GM21825 (cell line): ENCODE data around the gene METTL2A.
"Not testable (repeated sequence)": the region's sequence is repeated elsewhere in the genome, so short reads cannot be mapped to it uniquely, and the experiment has no call there.

Source experiments
- ATAC-seq: cut with Tn5 transposase; IDR thresholded peaks from one replicate; pipeline ENCODE4 v1.9.1; 2021; ENCODE audit warnings: mild to moderate bottlenecking, moderate library complexity; ENCODE audit not compliant: unreplicated experiment

METTL2A gene

GRCh38 chr17:62471380-62471880 is 47.7 kb downstream of the METTL2A start:
- not testable (repeated sequence) for ATAC-seq

DNA sequence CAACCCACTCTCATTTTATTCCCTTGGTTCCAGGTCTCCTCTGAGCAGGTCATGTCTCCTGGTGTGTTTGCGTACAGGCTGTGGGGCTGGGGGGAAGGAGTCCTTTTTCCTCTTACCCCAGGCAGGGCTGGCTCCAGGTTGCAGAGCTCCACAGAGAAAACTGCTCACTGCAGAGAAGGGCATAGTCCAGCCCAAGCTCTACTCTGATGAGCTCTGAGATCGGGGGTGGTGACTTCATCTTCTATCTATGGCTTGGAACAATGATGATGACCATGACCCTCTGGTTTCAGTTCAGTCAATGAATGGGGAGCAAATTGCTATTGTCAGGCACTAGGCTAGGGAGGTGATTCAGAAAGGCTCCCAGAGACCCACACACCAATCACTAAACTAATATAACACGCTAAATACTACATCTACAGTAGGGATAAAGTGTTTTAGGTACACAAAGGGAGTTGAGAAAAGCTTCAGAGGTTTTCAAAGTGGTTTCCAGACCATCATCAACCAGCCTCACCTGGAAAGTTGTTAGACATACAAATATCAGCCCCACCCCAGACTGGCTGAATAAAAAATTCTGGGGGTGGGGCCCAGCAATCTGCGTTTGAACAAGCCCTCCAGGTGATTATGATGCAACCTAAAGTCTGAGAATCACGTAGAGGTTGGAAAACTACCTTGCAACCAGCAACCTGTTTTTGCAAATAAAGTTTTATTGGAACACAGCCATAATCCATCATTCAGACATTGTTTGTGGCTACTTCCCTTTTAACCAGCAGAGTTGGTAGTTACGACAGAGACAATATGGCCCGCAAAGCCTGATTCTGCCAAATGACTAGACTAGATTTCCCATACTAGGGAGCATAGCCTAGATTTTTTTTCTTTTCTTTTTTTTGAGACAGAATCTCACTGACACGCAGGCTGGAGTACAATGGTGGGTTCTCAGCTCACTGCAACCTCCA is 49.6 kb downstream of the METTL2A start:
- not testable (repeated sequence) for ATAC-seq

GRCh38 chr17:62477111-62477510 is 53.4 kb downstream of the METTL2A start:
- not testable (repeated sequence) for ATAC-seq

DNA sequence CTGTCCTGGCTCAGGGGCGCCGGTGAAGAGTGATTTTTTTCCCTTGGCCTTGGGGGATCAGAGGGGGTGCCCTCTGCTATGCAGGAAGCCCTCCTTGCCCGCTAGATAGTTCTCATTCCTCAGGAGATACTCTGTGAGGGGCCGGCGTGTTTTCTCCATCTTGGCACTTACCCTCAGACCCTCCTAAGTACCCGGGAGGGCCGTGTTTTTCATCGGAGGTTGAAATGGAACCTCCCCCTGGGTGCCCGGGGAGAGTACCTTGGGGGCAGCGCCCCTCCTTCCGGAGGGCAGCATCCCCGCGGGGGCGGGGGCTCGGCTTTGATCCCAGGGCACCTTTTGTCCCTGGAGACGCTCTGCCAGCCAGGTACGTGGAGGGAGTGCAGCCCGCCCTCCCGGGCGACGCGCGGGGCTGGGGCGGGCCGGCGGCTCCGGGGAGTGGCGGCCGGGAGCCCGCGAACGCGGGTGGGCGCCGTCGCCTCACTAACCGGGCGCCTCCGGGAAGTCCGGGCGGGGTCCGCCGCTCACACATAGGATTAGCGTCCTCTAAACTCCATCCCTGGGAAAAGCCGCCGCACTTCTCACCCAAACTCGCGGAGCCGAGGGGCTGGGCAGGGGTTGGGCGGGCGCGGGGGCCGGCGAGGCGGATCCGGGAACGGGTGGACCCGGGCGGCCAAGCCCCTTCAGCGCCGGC is 54.2 kb downstream of the METTL2A start:
- ATAC-seq = peak; percentile 23

DNA sequence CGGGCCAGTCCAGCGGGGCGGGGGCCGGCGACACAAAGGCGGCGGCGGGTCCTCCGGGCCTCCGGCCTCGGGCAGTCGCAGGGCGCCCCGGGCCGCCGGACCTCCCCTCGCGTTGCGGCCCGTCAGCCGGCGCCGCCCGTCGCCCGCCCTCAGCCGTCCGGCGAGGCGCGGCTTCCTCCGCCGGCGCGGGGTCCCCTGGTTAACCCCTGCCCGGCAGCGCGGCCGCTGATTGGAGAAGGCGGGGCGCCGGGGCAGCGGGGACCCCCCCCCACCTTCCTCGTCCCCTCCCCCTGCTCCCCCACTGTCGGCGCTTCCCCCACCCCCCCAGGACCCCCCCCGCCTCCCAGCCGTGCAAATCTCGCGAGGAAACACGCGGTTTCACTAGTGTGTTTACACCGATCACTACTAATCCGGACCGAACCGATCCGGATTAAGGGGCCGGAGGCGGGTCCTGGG is 54.8 kb downstream of the METTL2A start, which contains the start of gene TLK2:
TSS of gene TLK2 (plus strand) at position 402 of the 456 bp plus-strand sequence. CDS start 2,301 bp downstream, outside the sequence.
- peak; percentile 64 for ATAC-seq

DNA sequence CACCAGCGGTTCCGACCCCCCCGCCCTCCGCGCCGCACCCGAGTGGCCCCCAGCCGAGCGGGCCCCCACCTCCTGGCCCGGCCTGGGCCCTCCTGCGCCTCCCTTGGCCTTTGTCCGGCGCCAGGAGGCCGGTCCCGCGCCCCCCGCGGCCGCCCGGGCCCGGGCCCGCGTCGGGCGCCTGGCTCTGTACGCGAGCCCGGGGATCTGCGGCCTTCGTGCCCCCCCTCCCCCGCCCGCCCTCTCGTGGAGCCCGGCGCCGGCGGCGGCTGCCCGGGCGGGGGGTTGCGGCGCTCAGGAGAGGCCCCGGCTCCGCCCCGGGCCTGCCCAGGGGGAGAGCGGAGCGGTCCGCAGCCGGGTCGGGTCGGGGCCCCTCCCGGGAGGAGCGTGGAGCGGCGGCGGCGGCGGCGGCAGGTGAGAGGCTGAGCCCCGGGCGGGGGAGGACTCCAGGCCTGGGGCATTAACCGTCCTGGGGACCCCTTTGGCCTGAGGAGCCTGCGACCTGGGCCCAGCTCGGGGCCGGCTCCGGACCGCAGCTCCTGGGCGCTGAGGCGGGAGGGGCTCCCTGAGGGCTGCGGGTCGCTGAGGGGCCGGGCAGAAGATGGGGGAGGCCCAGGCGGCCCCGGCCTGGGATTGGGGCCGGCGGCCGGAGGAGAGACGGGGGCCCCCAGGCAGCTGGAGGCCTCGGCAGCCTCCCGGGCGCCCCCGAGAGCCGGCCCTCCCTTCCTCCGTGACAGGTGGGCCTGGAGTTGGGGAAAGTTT is 55.4 kb downstream of the METTL2A start:
- ATAC-seq = peak; percentile 27

- ATAC-seq = peak; percentile 5
These were observed 56.1 kb downstream of the METTL2A start for GRCh38 chr17:62479639-62480258.

GRCh38 chr17:62482553-62482952 is 58.9 kb downstream of the METTL2A start:
- not testable (repeated sequence) for ATAC-seq

DNA sequence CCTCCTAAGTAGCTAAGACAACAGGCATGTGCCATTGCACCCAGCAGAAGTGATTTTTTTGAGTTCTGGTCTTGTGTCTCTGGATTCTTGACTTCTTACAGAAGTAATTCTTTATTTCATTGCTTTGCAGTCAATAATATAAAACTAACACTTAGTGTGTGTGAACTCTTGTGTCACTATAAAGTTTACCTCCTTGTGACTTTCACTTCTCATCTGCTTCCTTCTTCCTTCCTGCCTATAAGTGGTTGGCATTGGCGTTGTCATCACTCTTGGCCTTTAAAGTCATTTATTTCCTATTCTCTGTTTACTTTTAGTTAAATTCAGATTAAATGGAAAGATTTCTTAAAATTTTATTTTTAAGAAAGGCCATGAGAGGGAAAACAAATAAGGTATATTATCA is 67.3 kb downstream of the METTL2A start:
- ATAC-seq = not testable (repeated sequence)

DNA sequence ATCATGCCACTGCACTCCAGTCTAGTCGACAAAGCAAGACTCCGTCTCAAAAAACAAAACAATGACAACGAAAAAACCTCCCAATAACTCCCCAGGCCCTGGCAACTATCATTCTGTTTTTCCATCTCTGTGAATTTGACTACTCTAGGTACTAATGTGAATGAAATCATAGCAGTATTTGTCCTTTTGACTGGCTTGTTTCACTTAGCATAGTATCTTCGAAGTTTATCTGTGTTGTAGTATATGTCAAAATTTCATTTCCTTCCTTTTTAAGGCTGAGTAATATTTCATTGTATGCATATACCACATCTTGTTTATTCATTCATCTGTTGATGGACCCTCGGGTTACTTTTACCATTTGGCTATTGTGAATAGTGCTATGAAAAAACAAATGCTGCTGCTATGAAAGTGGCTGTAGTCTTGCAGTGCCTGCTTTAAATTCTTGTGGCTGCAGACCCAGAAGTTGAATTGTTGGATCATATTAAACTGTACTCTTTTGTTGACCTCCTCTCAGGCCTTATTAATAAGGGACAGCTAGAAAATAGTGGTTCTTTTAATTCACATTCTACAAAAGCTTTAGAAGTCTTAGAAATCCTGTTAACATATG is 69.5 kb downstream of the METTL2A start:
- ATAC-seq = not testable (repeated sequence)

DNA sequence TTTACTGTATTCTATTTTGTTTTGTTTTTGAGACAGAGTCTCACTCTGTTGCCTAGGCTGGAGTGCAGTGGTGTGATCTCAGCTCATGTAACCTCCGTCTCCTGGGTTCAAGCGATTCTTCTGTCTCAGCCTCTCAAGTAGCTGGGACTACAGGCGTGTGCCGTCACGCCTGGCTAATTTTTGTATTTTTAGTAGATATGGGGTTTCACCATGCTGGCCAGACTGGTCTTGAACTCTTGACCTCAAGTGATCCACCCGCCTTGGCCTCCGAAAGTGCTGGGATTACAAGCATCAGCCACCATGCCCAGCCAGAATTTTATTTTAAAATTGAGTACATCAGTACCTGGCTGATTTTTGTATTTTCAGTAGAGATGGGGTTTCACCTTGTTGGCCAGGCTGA is 70.4 kb downstream of the METTL2A start:
- not testable (repeated sequence) for ATAC-seq

- not testable (repeated sequence) for ATAC-seq
These were observed 72.6 kb downstream of the METTL2A start for GRCh38 chr17:62496344-62496743.

DNA sequence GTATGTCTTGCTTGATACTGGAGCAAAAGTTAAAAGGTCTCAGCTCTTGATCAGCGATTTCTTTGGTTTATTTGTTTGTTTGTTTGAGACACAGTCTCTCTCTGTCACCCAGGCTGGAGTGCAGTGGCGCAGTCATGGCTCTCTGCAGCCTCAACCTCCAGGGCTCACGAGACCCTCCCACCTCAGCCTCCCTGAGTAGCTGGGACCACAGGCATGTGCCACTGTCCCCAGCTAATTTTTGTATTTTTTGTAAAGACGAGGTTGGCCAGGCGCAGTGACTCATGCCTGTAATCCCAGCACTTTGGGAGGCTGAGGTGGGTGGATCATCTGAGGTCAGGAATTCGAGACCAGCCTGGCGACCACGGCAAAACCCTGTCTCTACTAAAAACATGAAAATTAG is 75.1 kb downstream of the METTL2A start:
- ATAC-seq = not testable (repeated sequence)
